Measurements from ENCODE around the gene KCNT2. TPM values are rescaled to one million over a fixed set of nuclear protein-coding genes. Genes with fewer than 3 reads are reported as not detected.

KCNT2 gene
- total and polyA plus RNA-seq, 9 of the 15 experiments (the other 6 are each of a cell fraction or from before 2014, with no cell fraction given) = 0.13 to 0.73 (median 0.28) TPM

GRCh38 chr1:196302420-196302819, 305.8 kb downstream of the KCNT2 start:
- TF ChIP-seq KAT8 (IDR thresholded peaks at IDR 0.05; ENCODE audit: low read depth) (no peak), GATA2 (CRISPR knock-in tag; IDR thresholded peaks at IDR 0.05) (no peak), CBFA2T3 (IDR thresholded peaks at IDR 0.05) (no peak), ZNF76 (CRISPR knock-in tag; IDR thresholded peaks at IDR 0.05; ENCODE audit: borderline replicate concordance) (no peak), RBM17 (IDR thresholded peaks at IDR 0.05; ENCODE audit: borderline replicate concordance, low read depth, low read length) (no peak), TCFL5 (CRISPR knock-in tag; conservative IDR thresholded peaks at IDR 0.05) (no peak), MBD2 (IDR thresholded peaks at IDR 0.05; ENCODE audit: borderline replicate concordance, low read depth) (no peak), ZNF224 (CRISPR knock-in tag; IDR thresholded peaks at IDR 0.05) (no peak)
- no peak overlapping the region for H3K27ac ChIP-seq (ENCODE audit: extremely low read depth, low read depth, low read length)
- H3K79me2 ChIP-seq (ENCODE audit: control insufficient read depth, insufficient read depth, low read length) = no peaks in the 10 kb centered on the region
- intact Hi-C loops (cut with micrococcal nuclease) (no loop called here), in situ Hi-C loops (cut with MboI) (no loop called here)
- no peaks in the 10 kb centered on the region for H4K20me1 ChIP-seq (replicated peaks; ENCODE audit: control insufficient read depth, insufficient read depth, low read length)
- POLR2A ChIA-PET = no interaction called here
- H3K4me1 ChIP-seq (replicated peaks in 1 of 2; ENCODE audit: control insufficient read depth in 2 of 2, insufficient read depth in 2 of 2, low read length in 2 of 2) = no peaks in the 10 kb centered on the region
- no peaks in the 10 kb centered on the region for H3K9me1 ChIP-seq (ENCODE audit: control insufficient read depth, insufficient read depth, low read length)
- no TSS peak for BruUV-seq (replicated peaks)
- no peak overlapping the region for H3K4me3 ChIP-seq
- DNase-seq (ENCODE audit: extremely low read depth in 1 of 4, low spot score in 3 of 4) (no peak), FAIRE-seq (no peak), ATAC-seq (no peak)
- no peaks in the 10 kb centered on the region for H3K36me3 ChIP-seq (ENCODE audit: control insufficient read depth, insufficient read depth, low read length)
- no peak overlapping the region for H3K9ac ChIP-seq (ENCODE audit: insufficient read depth in 1 of 2, low read depth in 2 of 2, low read length in 2 of 2)
- 6% methylated on average over 1 of the region's 1 CpG for WGBS (ENCODE audit: insufficient coverage, low coverage, missing lambda C conversion rate)
- H3K9me3 ChIP-seq (replicated peaks; ENCODE audit: control insufficient read depth, insufficient read depth, low read depth, low read length) = no peaks in the 10 kb centered on the region
- no peak overlapping the region for H3K4me2 ChIP-seq (ENCODE audit: insufficient read depth, low read length)
- no peaks in the 10 kb centered on the region for H3K27me3 ChIP-seq (ENCODE audit: control insufficient read depth in 2 of 2, insufficient read depth in 2 of 2, low read length in 2 of 2)
- no peak overlapping the region for H2AFZ ChIP-seq (ENCODE audit: low read depth, low read length)
- CTCF ChIA-PET (ENCODE audit: low intra/inter-chr PET ratio) = interaction anchor here (0.7 kb wide), 1 partner anchor 379 kb away, joined by 3 read pairs; no protein-coding TSS in a partner anchor

DNA sequence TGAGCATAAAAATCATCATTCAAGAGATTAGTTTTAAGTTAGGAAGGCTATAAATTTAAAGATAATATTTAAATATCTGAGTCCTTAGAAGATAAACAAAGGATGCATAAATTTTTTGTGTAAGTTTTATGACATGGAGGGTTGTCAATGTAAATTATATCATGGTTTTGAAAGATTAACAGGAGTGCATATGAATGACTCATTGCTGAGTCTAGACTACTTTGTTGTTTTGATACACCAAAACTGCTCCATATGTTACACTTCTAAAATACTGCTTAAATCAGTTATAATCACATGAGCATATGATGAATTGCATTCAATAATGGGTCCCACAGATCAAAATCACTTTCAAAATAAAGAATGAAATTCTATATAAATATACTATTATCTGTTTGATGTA, 312.5 kb downstream of the KCNT2 start:
- no peak overlapping the region for H2AFZ ChIP-seq (ENCODE audit: low read depth, low read length)
- ATAC-seq (no peak), DNase-seq (ENCODE audit: extremely low read depth in 1 of 4, low spot score in 3 of 4) (no peak), FAIRE-seq (no peak)
- no peaks in the 10 kb centered on the region for H4K20me1 ChIP-seq (replicated peaks; ENCODE audit: control insufficient read depth, insufficient read depth, low read length)
- no peak overlapping the region for H3K9ac ChIP-seq (ENCODE audit: insufficient read depth in 1 of 2, low read depth in 2 of 2, low read length in 2 of 2)
- CTCF ChIA-PET (ENCODE audit: low intra/inter-chr PET ratio) = no interaction called here
- H3K4me3 ChIP-seq = no peak overlapping the region
- in situ Hi-C loops (cut with MboI) (no loop called here), intact Hi-C loops (cut with micrococcal nuclease) (no loop called here)
- H3K79me2 ChIP-seq (ENCODE audit: control insufficient read depth, insufficient read depth, low read length) = no peaks in the 10 kb centered on the region
- H3K36me3 ChIP-seq (ENCODE audit: control insufficient read depth, insufficient read depth, low read length) = no peaks in the 10 kb centered on the region
- POLR2A ChIA-PET = no interaction called here
- no peaks in the 10 kb centered on the region for H3K27me3 ChIP-seq (ENCODE audit: control insufficient read depth in 2 of 2, insufficient read depth in 2 of 2, low read length in 2 of 2)
- no peaks in the 10 kb centered on the region for H3K9me3 ChIP-seq (replicated peaks; ENCODE audit: control insufficient read depth, insufficient read depth, low read depth, low read length)
- BruUV-seq (replicated peaks) = no TSS peak
- no peaks in the 10 kb centered on the region for H3K4me1 ChIP-seq (replicated peaks in 1 of 2; ENCODE audit: control insufficient read depth in 2 of 2, insufficient read depth in 2 of 2, low read length in 2 of 2)
- no peaks in the 10 kb centered on the region for H3K9me1 ChIP-seq (ENCODE audit: control insufficient read depth, insufficient read depth, low read length)
- no peak overlapping the region for H3K4me2 ChIP-seq (ENCODE audit: insufficient read depth, low read length)
- H3K27ac ChIP-seq (ENCODE audit: extremely low read depth, low read depth, low read length) = no peak overlapping the region
- TF ChIP-seq ZC3H8 (IDR thresholded peaks at IDR 0.05) (no peak), SIX5 (IDR thresholded peaks at IDR 0.05; ENCODE audit: borderline replicate concordance in 1 of 2, insufficient read depth in 1 of 2, low read depth in 1 of 2, low read length in 2 of 2) (no peak), SP2 (IDR thresholded peaks at IDR 0.05; ENCODE audit: extremely low read depth, low read depth, low read length, poor library complexity, severe bottlenecking) (no peak), CBX3 (IDR thresholded peaks at IDR 0.05; ENCODE audit: borderline replicate concordance in 1 of 2, low read length in 2 of 2) (no peak), NFE2L1 (tag; IDR thresholded peaks at IDR 0.05; ENCODE audit: borderline replicate concordance, low read depth) (no peak), BCOR (IDR thresholded peaks at IDR 0.05) (no peak), ATF4 (CRISPR knock-in tag; IDR thresholded peaks at IDR 0.05) (no peak)
- TF ChIP-seq, protein P1, sequence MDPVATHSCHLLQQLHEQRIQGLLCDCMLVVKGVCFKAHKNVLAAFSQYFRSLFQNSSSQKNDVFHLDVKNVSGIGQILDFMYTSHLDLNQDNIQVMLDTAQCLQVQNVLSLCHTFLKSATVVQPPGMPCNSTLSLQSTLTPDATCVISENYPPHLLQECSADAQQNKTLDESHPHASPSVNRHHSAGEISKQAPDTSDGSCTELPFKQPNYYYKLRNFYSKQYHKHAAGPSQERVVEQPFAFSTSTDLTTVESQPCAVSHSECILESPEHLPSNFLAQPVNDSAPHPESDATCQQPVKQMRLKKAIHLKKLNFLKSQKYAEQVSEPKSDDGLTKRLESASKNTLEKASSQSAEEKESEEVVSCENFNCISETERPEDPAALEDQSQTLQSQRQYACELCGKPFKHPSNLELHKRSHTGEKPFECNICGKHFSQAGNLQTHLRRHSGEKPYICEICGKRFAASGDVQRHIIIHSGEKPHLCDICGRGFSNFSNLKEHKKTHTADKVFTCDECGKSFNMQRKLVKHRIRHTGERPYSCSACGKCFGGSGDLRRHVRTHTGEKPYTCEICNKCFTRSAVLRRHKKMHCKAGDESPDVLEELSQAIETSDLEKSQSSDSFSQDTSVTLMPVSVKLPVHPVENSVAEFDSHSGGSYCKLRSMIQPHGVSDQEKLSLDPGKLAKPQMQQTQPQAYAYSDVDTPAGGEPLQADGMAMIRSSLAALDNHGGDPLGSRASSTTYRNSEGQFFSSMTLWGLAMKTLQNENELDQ (CRISPR knock-in tag; IDR thresholded peaks at IDR 0.05; ENCODE audit: borderline replicate concordance) = no peak
